NCI-H2227 (cell line): ENCODE data around the gene UGT1A7.
"Not testable (repeated sequence)": the region's sequence is repeated elsewhere in the genome, so short reads cannot be mapped to it uniquely, and the experiment has no call there.

Experiments used
- DNase-seq: peaks from one replicate; lab custom pipeline; 2025; ENCODE audit not compliant: unreplicated experiment; lab: John Stamatoyannopoulos, UW

The UGT1A7 gene

GRCh38 chr2:233681521-233682099, at the start of gene UGT1A7:
Gene UGT1A7 (plus strand): TSS chr2:233681901. CDS start chr2:233681938, 37 bp downstream.
- no peak for DNase-seq

- DNase-seq, result not testable (repeated sequence)
Measured at GRCh38 chr2:233636306-233636705, 45.4 kb upstream of the UGT1A7 start, which contains the start of gene UGT1A10. Gene UGT1A10 (plus strand): TSS chr2:233636448. CDS start chr2:233636523, 75 bp downstream.

GRCh38 chr2:233638836-233639235, 42.9 kb upstream of the UGT1A7 start:
- no peak for DNase-seq

- no peak for DNase-seq
Measured at GRCh38 chr2:233639860-233640259, 41.8 kb upstream of the UGT1A7 start.

GRCh38 chr2:233643128-233643527, 38.6 kb upstream of the UGT1A7 start:
- no peak for DNase-seq

- DNase-seq, result not testable (repeated sequence)
Measured at GRCh38 chr2:233646033-233646432, 35.7 kb upstream of the UGT1A7 start.

GRCh38 chr2:233650981-233651380, 30.7 kb upstream of the UGT1A7 start:
- no peak for DNase-seq

GRCh38 chr2:233651430-233651829, 30.3 kb upstream of the UGT1A7 start:
- no peak for DNase-seq

GRCh38 chr2:233654501-233654900, 27.2 kb upstream of the UGT1A7 start:
- DNase-seq, result no peak

- no peak for DNase-seq
Measured at GRCh38 chr2:233655043-233655442, 26.7 kb upstream of the UGT1A7 start.

- DNase-seq, result not testable (repeated sequence)
Measured at GRCh38 chr2:233655943-233656342, 25.8 kb upstream of the UGT1A7 start.

GRCh38 chr2:233656443-233656842, 25.3 kb upstream of the UGT1A7 start:
- no peak for DNase-seq

GRCh38 chr2:233658610-233659009, 23.1 kb upstream of the UGT1A7 start:
- DNase-seq, result no peak

- DNase-seq, result no peak
Measured at GRCh38 chr2:233663911-233664310, 17.8 kb upstream of the UGT1A7 start.

- DNase-seq, result no peak
Measured at GRCh38 chr2:233668605-233669260, 13.0 kb upstream of the UGT1A7 start.

GRCh38 chr2:233671290-233672161, 10.2 kb upstream of the UGT1A7 start, which contains the start of gene UGT1A9:
Gene UGT1A9 (plus strand): TSS chr2:233671898. CDS start chr2:233671935, 37 bp downstream.
- no peak for DNase-seq

GRCh38 chr2:233672886-233673285, 8.8 kb upstream of the UGT1A7 start:
- no peak for DNase-seq

GRCh38 chr2:233673896-233674295, 7.8 kb upstream of the UGT1A7 start:
- DNase-seq, result no peak

GRCh38 chr2:233674314-233674713, 7.4 kb upstream of the UGT1A7 start:
- DNase-seq, result no peak

- DNase-seq, result no peak
Measured at GRCh38 chr2:233674995-233675394, 6.7 kb upstream of the UGT1A7 start.

- no peak for DNase-seq
Measured at GRCh38 chr2:233676046-233676445, 5.7 kb upstream of the UGT1A7 start.

- no peak for DNase-seq
Measured at GRCh38 chr2:233679196-233679595, 2.5 kb upstream of the UGT1A7 start.
